Keratinocyte (primary cell): ENCODE results near the gene MCEMP1.

Experiments
- EZH2 ChIP-seq: IDR thresholded peaks from one replicate; pipeline ENCODE4 v1.6.1; 2012; ENCODE audit warnings: inconsistent platforms, mild to moderate bottlenecking, low read length, moderate library complexity
- TF ChIP-seq, protein P1 (sequence below), 3 experiments: IDR thresholded peaks in 1 of 3; conservative IDR thresholded peaks in 1 of 3; optimal IDR thresholded peaks in 1 of 3; 2 replicates in 2 of 3; 3 replicates in 1 of 3; pipeline versions ENCODE3 to v1.5.1; 2011; ENCODE audit warnings: low read length in 3 of 3, mild to moderate bottlenecking in 3 of 3, moderate library complexity in 2 of 3, control low read depth in 1 of 3, inconsistent platforms in 1 of 3; ENCODE audit not compliant: insufficient read depth in 2 of 3; ENCODE audit errors: extremely low read depth in 1 of 3

DNA sequence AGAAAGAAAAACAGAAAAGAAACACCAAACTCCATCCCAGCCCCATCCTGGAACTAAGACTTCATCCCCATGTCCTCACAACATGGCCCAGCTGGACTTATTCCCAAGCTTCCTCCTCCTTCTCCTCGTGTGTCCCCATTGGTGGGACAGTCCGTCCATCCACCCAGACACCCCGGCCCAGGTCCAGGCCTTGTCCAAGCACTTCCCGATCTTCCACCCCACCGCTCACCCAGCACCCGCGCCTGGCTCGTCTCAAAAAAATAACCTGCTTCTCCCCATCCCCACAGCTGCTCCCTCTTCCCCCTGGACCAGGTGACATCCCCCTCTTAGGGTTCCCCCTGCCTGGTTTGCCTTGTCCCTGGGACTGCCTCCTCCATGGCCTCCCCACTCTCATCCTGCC is 26.4 kb downstream of the MCEMP1 start:
- TF ChIP-seq, protein P1, sequence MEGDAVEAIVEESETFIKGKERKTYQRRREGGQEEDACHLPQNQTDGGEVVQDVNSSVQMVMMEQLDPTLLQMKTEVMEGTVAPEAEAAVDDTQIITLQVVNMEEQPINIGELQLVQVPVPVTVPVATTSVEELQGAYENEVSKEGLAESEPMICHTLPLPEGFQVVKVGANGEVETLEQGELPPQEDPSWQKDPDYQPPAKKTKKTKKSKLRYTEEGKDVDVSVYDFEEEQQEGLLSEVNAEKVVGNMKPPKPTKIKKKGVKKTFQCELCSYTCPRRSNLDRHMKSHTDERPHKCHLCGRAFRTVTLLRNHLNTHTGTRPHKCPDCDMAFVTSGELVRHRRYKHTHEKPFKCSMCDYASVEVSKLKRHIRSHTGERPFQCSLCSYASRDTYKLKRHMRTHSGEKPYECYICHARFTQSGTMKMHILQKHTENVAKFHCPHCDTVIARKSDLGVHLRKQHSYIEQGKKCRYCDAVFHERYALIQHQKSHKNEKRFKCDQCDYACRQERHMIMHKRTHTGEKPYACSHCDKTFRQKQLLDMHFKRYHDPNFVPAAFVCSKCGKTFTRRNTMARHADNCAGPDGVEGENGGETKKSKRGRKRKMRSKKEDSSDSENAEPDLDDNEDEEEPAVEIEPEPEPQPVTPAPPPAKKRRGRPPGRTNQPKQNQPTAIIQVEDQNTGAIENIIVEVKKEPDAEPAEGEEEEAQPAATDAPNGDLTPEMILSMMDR (optimal IDR thresholded peaks at IDR 0.05 in 1 of 3, IDR thresholded peaks at IDR 0.05 in 1 of 3, conservative IDR thresholded peaks at IDR 0.05 in 1 of 3; ENCODE audit: extremely low read depth in 1 of 3, insufficient read depth in 2 of 3, low read length in 3 of 3), result no peak
- TF ChIP-seq EZH2, result no peak
